Thyroid gland (tissue), 4 donors: ENCODE measurements around the gene GALM.

Source experiments
- CTCF ChIP-seq, 6 experiments: fragments of 200-600 bp in 3 of 6; fragments of 450-650 bp in 3 of 6; sonication (generic) in 3 of 6; IDR thresholded peaks; one replicate each; pipeline ENCODE4 v1.5.1; 2016 to 2019; ENCODE audit warnings: antibody characterized with exemption in 6 of 6, mild to moderate bottlenecking in 2 of 6, inconsistent platforms in 1 of 6, moderate library complexity in 1 of 6
- POLR2A ChIP-seq, 2 donors: fragments of 450-650 bp; IDR thresholded peaks; one replicate each; pipeline ENCODE4 v1.6.1; 2017; ENCODE audit warnings: antibody characterized with exemption in 2 of 2, mild to moderate bottlenecking in 2 of 2, moderate library complexity in 1 of 2

- TF ChIP-seq CTCF (IDR thresholded peaks at IDR 0.05) = no peak
- TF ChIP-seq POLR2A (IDR thresholded peaks at IDR 0.05) = no peak
These were observed 105.7 kb downstream of the GALM start for GRCh38 chr2:38771632-38772031.
